GM06990 (cell line): Measurements from ENCODE around the gene HNF4A.
A peak's percentile ranks its signal among the peaks of the same experiment; 100 is the strongest.

Source experiments
- DNase-seq: peaks from one replicate; pipeline ENCODE4 v3.0.0-alpha.2; 2011; ENCODE audit not compliant: insufficient read length; ENCODE audit errors: extremely low read depth
- H3K27me3 ChIP-seq: replicated peaks from 2 replicates; pipeline ENCODE4 v1.6.0; 2011; ENCODE audit warnings: low read length; ENCODE audit not compliant: control insufficient read depth, insufficient read depth
- H3K36me3 ChIP-seq: 2 replicates; pipeline ENCODE4 v1.5.1; 2011; ENCODE audit warnings: low read length; ENCODE audit not compliant: control insufficient read depth, insufficient read depth
- H3K4me3 ChIP-seq: replicated peaks from 2 replicates; pipeline ENCODE4 v1.5.1; 2011; ENCODE audit warnings: low read depth, mild to moderate bottlenecking, control low read depth, low read length
- CTCF ChIP-seq: IDR thresholded peaks from 2 replicates; pipeline ENCODE4 v1.5.1; 2011; ENCODE audit warnings: low read length, control low read depth, mild to moderate bottlenecking, inconsistent platforms; ENCODE audit not compliant: insufficient read depth, poor library complexity, severe bottlenecking

HNF4A gene

GRCh38 chr20:44448753-44449546, 93.5 kb downstream of the HNF4A start:
- peak; percentile 20 for DNase-seq
- TF ChIP-seq CTCF, result peak; percentile 60
- Histone ChIP-seq H3K4me3 (no peak overlapping the region), H3K36me3 (no peaks in the 10 kb centered on the region), H3K27me3 (no peaks in the 10 kb centered on the region)

- no peak for TF ChIP-seq CTCF
- H3K4me3 ChIP-seq, result no peak overlapping the region
- H3K27me3 ChIP-seq, result no peaks in the 10 kb centered on the region
- no peaks in the 10 kb centered on the region for H3K36me3 ChIP-seq
- no peak for DNase-seq
Measured at GRCh38 chr20:44449864-44450263, 94.4 kb downstream of the HNF4A start.

- H3K27me3 ChIP-seq, result no peaks in the 10 kb centered on the region
- no peak for DNase-seq
- TF ChIP-seq CTCF, result no peak
- no peak overlapping the region for H3K4me3 ChIP-seq
- H3K36me3 ChIP-seq, result no peaks in the 10 kb centered on the region
Measured at GRCh38 chr20:44450281-44450889, 94.9 kb downstream of the HNF4A start.

GRCh38 chr20:44450903-44451450, 95.5 kb downstream of the HNF4A start:
- DNase-seq, result no peak
- Histone ChIP-seq H3K27me3 (no peaks in the 10 kb centered on the region), H3K4me3 (no peak overlapping the region), H3K36me3 (no peaks in the 10 kb centered on the region)
- no peak for TF ChIP-seq CTCF

- no peaks in the 10 kb centered on the region for H3K27me3 ChIP-seq
- no peak for DNase-seq
- TF ChIP-seq CTCF, result no peak
- H3K4me3 ChIP-seq, result no peak overlapping the region
- no peaks in the 10 kb centered on the region for H3K36me3 ChIP-seq
Measured at GRCh38 chr20:44454306-44454963, 98.9 kb downstream of the HNF4A start.
